Parathyroid adenoma (tissue), 2 donors: Measurements from ENCODE around the gene FBXL4.

ENCODE experiments used
- H2AFZ ChIP-seq: fragments of 300-600 bp; sonication (generic); one replicate; pipeline ENCODE4 v1.7.0; 2017; ENCODE audit warnings: antibody characterized with exemption, mild to moderate bottlenecking
- H3K27ac ChIP-seq: fragments of 300-600 bp; sonication (generic); one replicate; pipeline ENCODE4 v1.7.0; 2017
- H3K27me3 ChIP-seq: fragments of 300-600 bp; sonication (generic); one replicate; pipeline ENCODE4 v1.7.0; 2017; ENCODE audit warnings: low read length; ENCODE audit not compliant: control insufficient read depth, insufficient read depth
- H3K36me3 ChIP-seq: fragments of 300-600 bp; sonication (generic); one replicate; pipeline ENCODE4 v1.7.0; 2017; ENCODE audit warnings: low read length; ENCODE audit not compliant: control insufficient read depth, insufficient read depth
- H3K4me1 ChIP-seq: fragments of 300-600 bp; sonication (generic); one replicate; pipeline ENCODE4 v1.7.0; 2017; ENCODE audit warnings: control low read depth
- H3K4me2 ChIP-seq: fragments of 300-600 bp; sonication (generic); one replicate; pipeline ENCODE4 v1.7.0; 2017; ENCODE audit warnings: low read length
- H3K4me3 ChIP-seq: fragments of 300-600 bp; sonication (generic); one replicate; pipeline ENCODE4 v1.7.0; 2017; ENCODE audit warnings: low read depth, low read length
- H3K79me2 ChIP-seq: fragments of 300-600 bp; sonication (generic); one replicate; pipeline ENCODE4 v1.7.0; 2017; ENCODE audit warnings: control low read depth
- H3K9ac ChIP-seq: fragments of 300-600 bp; sonication (generic); one replicate; pipeline ENCODE4 v1.7.0; 2017; ENCODE audit warnings: mild to moderate bottlenecking
- H3K9me3 ChIP-seq: fragments of 300-600 bp; sonication (generic); one replicate; pipeline ENCODE4 v1.7.0; 2017; ENCODE audit warnings: low read length; ENCODE audit not compliant: control insufficient read depth
- CTCF ChIP-seq: fragments of 300-600 bp; sonication (generic); IDR thresholded peaks from one replicate; pipeline ENCODE4 v1.7.0; 2017; ENCODE audit warnings: antibody characterized with exemption, mild to moderate bottlenecking
- donor health status: primary hyperparathyroidism.

The FBXL4 gene

GRCh38 chr6:98840385-98840784 lies 107.4 kb downstream of the FBXL4 start:
- H3K4me1 ChIP-seq: peaks cover 2% of the 10 kb centered on the region
- no peaks in the 10 kb centered on the region for H3K36me3 ChIP-seq
- no peak overlapping the region for H3K27ac ChIP-seq
- H3K4me2 ChIP-seq: no peak overlapping the region
- H3K79me2 ChIP-seq: no peaks in the 10 kb centered on the region
- no peak overlapping the region for H3K4me3 ChIP-seq
- peaks cover 24% of the 10 kb centered on the region for H3K27me3 ChIP-seq
- no peak for TF ChIP-seq CTCF
- no peaks in the 10 kb centered on the region for H3K9me3 ChIP-seq
- H3K9ac ChIP-seq: no peak overlapping the region
- H2AFZ ChIP-seq: no peak overlapping the region

GRCh38 chr6:98839781-98840361 lies 107.9 kb downstream of the FBXL4 start:
- H3K27me3 ChIP-seq: peaks cover 24% of the 10 kb centered on the region
- H3K27ac ChIP-seq: no peak overlapping the region
- no peak overlapping the region for H2AFZ ChIP-seq
- H3K79me2 ChIP-seq: no peaks in the 10 kb centered on the region
- H3K9ac ChIP-seq: no peak overlapping the region
- H3K4me2 ChIP-seq: no peak overlapping the region
- TF ChIP-seq CTCF: no peak
- H3K36me3 ChIP-seq: no peaks in the 10 kb centered on the region
- no peak overlapping the region for H3K4me3 ChIP-seq
- H3K4me1 ChIP-seq: peaks cover 2% of the 10 kb centered on the region
- no peaks in the 10 kb centered on the region for H3K9me3 ChIP-seq

GRCh38 chr6:98838975-98839374 lies 108.8 kb downstream of the FBXL4 start:
- no peak overlapping the region for H3K9ac ChIP-seq
- no peaks in the 10 kb centered on the region for H3K36me3 ChIP-seq
- H3K4me2 ChIP-seq: no peak overlapping the region
- H3K4me3 ChIP-seq: no peak overlapping the region
- H3K4me1 ChIP-seq: peaks cover 2% of the 10 kb centered on the region
- H3K9me3 ChIP-seq: no peaks in the 10 kb centered on the region
- H3K79me2 ChIP-seq: no peaks in the 10 kb centered on the region
- H2AFZ ChIP-seq: no peak overlapping the region
- TF ChIP-seq CTCF: no peak
- peaks cover 21% of the 10 kb centered on the region for H3K27me3 ChIP-seq
- no peak overlapping the region for H3K27ac ChIP-seq

- Histone ChIP-seq H3K9ac (no peak overlapping the region), H3K79me2 (no peaks in the 10 kb centered on the region), H3K36me3 (no peaks in the 10 kb centered on the region), H2AFZ (no peak overlapping the region), H3K27me3 (peaks cover 18% of the 10 kb centered on the region), H3K4me2 (no peak overlapping the region), H3K27ac (no peak overlapping the region), H3K4me3 (no peak overlapping the region), H3K4me1 (peaks cover 2% of the 10 kb centered on the region), H3K9me3 (no peaks in the 10 kb centered on the region)
- TF ChIP-seq CTCF: no peak
These were observed 109.7 kb downstream of the FBXL4 start for GRCh38 chr6:98838032-98838431.
